Measurements from ENCODE around the gene RAX.

The RAX gene

GRCh38 chr18:59300676-59301285, 27.5 kb upstream of the RAX start:
- DNase-seq (ENCODE audit: low read depth), result no peak
- no peak for TF ChIP-seq MAX (IDR thresholded peaks at IDR 0.05; ENCODE audit: low read depth, low read length)
- TF ChIP-seq MYC (IDR thresholded peaks at IDR 0.05; ENCODE audit: low read depth, low read length), result no peak
- no peak for TF ChIP-seq POLR2A (IDR thresholded peaks at IDR 0.05; ENCODE audit: extremely low read depth, insufficient read length)
- TF ChIP-seq CTCF (IDR thresholded peaks at IDR 0.05; ENCODE audit: low read depth, low read length), result no peak
- no peak overlapping the region for H3K4me3 ChIP-seq (ENCODE audit: low read depth, low read length)

GRCh38 chr18:59298871-59299270, 25.6 kb upstream of the RAX start:
- no peak overlapping the region for H3K4me3 ChIP-seq (ENCODE audit: low read depth, low read length)
- DNase-seq (ENCODE audit: low read depth), result no peak
- TF ChIP-seq MYC (IDR thresholded peaks at IDR 0.05; ENCODE audit: low read depth, low read length), result no peak
- no peak for TF ChIP-seq MAX (IDR thresholded peaks at IDR 0.05; ENCODE audit: low read depth, low read length)
- no peak for TF ChIP-seq CTCF (IDR thresholded peaks at IDR 0.05; ENCODE audit: low read depth, low read length)
- no peak for TF ChIP-seq POLR2A (IDR thresholded peaks at IDR 0.05; ENCODE audit: extremely low read depth, insufficient read length)

- no peak for DNase-seq (ENCODE audit: low read depth)
These were observed 20.1 kb upstream of the RAX start for GRCh38 chr18:59293317-59293716.

GRCh38 chr18:59286341-59286740, 13.1 kb upstream of the RAX start:
- TF ChIP-seq MYC (IDR thresholded peaks at IDR 0.05; ENCODE audit: low read depth, low read length) (no peak), MAX (IDR thresholded peaks at IDR 0.05; ENCODE audit: low read depth, low read length) (no peak), CTCF (IDR thresholded peaks at IDR 0.05; ENCODE audit: low read depth, low read length) (no peak), POLR2A (IDR thresholded peaks at IDR 0.05; ENCODE audit: extremely low read depth, insufficient read length) (no peak)
- DNase-seq (ENCODE audit: low read depth), result no peak
- H3K4me3 ChIP-seq (ENCODE audit: low read depth, low read length), result no peak overlapping the region

More at GRCh38 chr18:59293317-59293716, 20.1 kb upstream of the RAX start:
- TF ChIP-seq MYC (IDR thresholded peaks at IDR 0.05; ENCODE audit: low read depth, low read length) (no peak), CTCF (IDR thresholded peaks at IDR 0.05; ENCODE audit: low read depth, low read length) (no peak), MAX (IDR thresholded peaks at IDR 0.05; ENCODE audit: low read depth, low read length) (no peak), POLR2A (IDR thresholded peaks at IDR 0.05; ENCODE audit: extremely low read depth, insufficient read length) (no peak)
- no peak overlapping the region for H3K4me3 ChIP-seq (ENCODE audit: low read depth, low read length)

- no peak overlapping the region for H3K4me3 ChIP-seq (ENCODE audit: low read depth, low read length)
- TF ChIP-seq CTCF (IDR thresholded peaks at IDR 0.05; ENCODE audit: low read depth, low read length), result no peak
- no peak for TF ChIP-seq POLR2A (IDR thresholded peaks at IDR 0.05; ENCODE audit: extremely low read depth, insufficient read length)
- TF ChIP-seq MAX (IDR thresholded peaks at IDR 0.05; ENCODE audit: low read depth, low read length), result no peak
- TF ChIP-seq MYC (IDR thresholded peaks at IDR 0.05; ENCODE audit: low read depth, low read length), result no peak
- DNase-seq (ENCODE audit: low read depth), result no peak
These were observed 9.1 kb upstream of the RAX start for GRCh38 chr18:59282341-59282740.

Data from NB4 (cell line).